Measurements from ENCODE around the gene TYW1B.
A peak's percentile ranks its signal among the peaks of the same experiment; 100 is the strongest.
"Not testable (repeated sequence)": the region's sequence is repeated elsewhere in the genome, so short reads cannot be mapped to it uniquely, and the experiment has no call there.

Gene TYW1B, protein sequence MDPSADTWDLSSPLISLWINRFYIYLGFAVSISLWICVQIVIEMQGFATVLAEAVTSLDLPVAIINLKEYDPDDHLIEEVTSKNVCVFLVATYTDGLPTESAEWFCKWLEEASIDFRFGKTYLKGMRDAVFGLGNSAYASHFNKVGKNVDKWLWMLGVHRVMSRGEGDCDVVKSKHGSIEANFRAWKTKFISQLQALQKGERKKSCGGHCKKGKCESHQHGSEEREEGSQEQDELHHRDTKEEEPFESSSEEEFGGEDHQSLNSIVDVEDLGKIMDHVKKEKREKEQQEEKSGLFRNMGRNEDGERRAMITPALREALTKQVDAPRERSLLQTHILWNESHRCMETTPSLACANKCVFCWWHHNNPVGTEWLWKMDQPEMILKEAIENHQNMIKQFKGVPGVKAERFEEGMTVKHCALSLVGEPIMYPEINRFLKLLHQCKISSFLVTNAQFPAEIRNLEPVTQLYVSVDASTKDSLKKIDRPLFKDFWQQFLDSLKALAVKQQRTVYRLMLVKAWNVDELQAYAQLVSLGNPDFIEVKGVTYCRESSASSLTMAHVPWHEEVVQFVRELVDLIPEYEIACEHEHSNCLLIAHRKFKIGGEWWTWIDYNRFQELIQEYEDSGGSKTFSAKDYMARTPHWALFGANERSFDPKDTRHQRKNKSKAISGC

DNA sequence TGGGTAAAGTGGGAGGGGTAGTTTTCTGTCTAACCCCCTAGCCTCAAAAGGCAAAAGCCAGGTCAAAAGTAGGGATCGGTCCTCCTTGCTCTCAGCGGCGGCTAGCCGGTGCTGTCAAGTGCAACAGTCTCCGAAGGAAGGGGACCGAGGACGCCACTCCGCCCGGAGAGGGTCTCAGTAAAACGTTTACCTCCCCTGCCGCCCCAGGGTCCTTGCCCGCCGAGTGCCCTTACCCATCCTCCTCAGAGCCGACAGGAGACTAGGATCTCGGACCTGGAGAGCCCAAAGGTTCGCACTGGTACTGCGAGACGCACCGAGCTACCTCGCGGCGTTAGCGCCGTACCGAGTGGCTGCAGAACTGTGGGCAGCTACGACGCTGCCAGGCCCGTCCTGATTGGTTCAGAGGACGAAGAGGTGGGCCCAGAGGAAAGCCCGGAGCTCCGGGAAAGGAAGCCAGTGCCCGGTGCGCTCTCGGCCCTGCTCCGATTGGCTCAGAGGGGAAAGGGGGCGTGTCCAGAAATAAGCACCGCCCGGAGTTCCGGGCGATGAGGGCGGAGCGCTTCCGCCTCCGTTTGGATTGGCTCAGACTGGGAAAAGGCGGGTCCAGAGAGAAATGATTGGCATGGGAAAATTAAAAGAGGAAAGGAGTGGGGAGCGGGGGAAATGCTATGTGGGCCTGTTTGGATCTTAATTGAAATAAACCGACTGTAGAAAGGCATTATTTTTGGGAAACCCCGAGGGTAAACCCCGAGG is at the start of gene TYW1B:
TYW1B (minus strand) TSS at position 362 of the 753 bp plus-strand sequence; CDS start at position 237, 125 bp downstream.
- peak; percentile 100 for DNase-seq (ENCODE audit: low read depth, low spot score)

- not testable (repeated sequence) for DNase-seq (ENCODE audit: low read depth, low spot score)
These were observed 39.6 kb upstream of the TYW1B start for GRCh38 chr7:72867591-72867990.

- DNase-seq (ENCODE audit: low read depth, low spot score) = not testable (repeated sequence)
These were observed 30.9 kb upstream of the TYW1B start for GRCh38 chr7:72858846-72859400.

GRCh38 chr7:72857925-72858324 is 29.9 kb upstream of the TYW1B start:
- DNase-seq (ENCODE audit: low read depth, low spot score) = not testable (repeated sequence)

- DNase-seq (ENCODE audit: low read depth, low spot score) = not testable (repeated sequence)
These were observed 27.3 kb upstream of the TYW1B start for GRCh38 chr7:72855261-72855660.

DNA sequence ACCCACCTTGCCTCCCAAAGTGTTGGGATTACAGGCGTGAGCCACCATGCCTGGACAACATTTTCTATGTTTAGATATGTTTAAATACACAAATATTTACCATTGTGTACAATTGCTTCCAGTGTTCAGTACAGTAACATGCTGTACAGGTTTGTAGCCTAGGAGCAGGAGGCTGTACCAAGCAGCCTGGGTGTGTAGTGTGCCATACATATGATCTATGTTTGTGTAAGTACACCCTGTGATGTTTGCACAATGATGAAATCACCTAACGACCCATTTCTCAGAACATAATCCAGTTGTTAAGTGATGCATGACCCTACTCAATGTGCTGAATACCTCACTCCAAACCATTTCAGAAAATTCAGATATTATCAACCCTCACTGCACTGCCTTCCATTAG is 24.9 kb upstream of the TYW1B start:
- DNase-seq (ENCODE audit: low read depth, low spot score) = not testable (repeated sequence)

GRCh38 chr7:72850746-72851145 is 22.7 kb upstream of the TYW1B start:
- DNase-seq (ENCODE audit: low read depth, low spot score) = not testable (repeated sequence)

GRCh38 chr7:72844146-72844545 is 16.1 kb upstream of the TYW1B start:
- not testable (repeated sequence) for DNase-seq (ENCODE audit: low read depth, low spot score)

DNA sequence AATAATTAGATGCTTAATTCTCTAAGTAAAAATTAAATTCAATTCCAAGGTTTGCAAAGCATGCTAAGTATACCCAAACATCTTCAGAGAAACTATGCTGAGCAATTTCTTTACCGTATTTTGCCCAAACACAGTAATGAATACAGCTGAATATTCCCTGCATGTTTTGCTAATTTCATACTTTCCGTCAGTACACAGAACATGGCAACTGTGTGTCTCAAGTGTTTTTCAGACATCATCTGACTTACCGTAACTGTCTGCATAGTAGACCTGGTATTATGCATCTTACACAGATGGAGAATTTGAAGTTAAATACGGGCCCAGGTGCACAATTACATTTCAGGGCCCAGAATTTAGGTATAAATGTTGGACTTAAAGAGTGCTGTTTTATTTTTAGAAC is 15.2 kb upstream of the TYW1B start:
- DNase-seq (ENCODE audit: low read depth, low spot score) = not testable (repeated sequence)

GRCh38 chr7:72840966-72841511 is 13.0 kb upstream of the TYW1B start:
- DNase-seq (ENCODE audit: low read depth, low spot score) = not testable (repeated sequence)

DNA sequence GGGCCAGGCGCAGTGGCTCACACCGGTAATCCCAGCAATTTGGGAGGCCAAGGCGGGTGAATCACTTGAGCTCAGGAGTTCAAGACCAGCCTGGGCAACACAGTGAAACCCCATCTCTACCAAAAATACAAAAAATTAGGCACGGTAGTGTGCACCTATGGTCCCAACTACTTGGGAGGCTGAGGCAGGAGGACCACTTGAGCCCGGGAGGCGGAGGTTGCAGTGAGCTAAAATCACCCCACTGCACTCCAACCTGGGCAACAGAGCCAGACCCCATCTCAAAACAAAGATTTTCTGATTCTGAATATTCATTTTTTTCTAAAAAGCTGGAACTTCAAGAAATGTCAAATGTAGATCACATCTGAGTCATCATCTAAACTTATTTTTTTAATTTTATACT is 10.3 kb upstream of the TYW1B start:
- not testable (repeated sequence) for DNase-seq (ENCODE audit: low read depth, low spot score)

DNA sequence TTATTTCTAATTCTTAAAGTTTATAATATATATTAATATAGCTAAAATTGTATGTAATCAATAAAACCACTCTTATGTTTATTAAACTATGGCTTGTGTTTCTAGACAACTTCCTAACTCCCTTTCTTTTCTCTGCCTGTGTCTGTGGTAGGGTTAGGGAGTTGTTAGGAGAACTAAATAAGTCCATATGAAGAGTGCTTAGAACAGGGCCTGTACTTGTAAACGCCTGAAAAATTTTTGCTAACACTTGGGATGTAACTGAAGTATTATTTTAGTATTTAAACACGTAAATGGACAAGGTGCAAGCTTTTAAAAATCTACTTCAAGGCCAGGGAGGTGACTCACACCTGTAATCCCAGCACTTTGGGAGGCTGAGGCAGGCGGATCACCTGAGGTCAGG is 9.3 kb upstream of the TYW1B start:
- not testable (repeated sequence) for DNase-seq (ENCODE audit: low read depth, low spot score)

GRCh38 chr7:72830567-72830966 is 2.6 kb upstream of the TYW1B start:
- DNase-seq (ENCODE audit: low read depth, low spot score) = not testable (repeated sequence)

GRCh38 chr7:72829687-72830354 is 1.8 kb upstream of the TYW1B start:
- peak; percentile 65 for DNase-seq (ENCODE audit: low read depth, low spot score)

GRCh38 chr7:72829291-72829686 is 1.3 kb upstream of the TYW1B start:
- peak; percentile 99 for DNase-seq (ENCODE audit: low read depth, low spot score)

DNA sequence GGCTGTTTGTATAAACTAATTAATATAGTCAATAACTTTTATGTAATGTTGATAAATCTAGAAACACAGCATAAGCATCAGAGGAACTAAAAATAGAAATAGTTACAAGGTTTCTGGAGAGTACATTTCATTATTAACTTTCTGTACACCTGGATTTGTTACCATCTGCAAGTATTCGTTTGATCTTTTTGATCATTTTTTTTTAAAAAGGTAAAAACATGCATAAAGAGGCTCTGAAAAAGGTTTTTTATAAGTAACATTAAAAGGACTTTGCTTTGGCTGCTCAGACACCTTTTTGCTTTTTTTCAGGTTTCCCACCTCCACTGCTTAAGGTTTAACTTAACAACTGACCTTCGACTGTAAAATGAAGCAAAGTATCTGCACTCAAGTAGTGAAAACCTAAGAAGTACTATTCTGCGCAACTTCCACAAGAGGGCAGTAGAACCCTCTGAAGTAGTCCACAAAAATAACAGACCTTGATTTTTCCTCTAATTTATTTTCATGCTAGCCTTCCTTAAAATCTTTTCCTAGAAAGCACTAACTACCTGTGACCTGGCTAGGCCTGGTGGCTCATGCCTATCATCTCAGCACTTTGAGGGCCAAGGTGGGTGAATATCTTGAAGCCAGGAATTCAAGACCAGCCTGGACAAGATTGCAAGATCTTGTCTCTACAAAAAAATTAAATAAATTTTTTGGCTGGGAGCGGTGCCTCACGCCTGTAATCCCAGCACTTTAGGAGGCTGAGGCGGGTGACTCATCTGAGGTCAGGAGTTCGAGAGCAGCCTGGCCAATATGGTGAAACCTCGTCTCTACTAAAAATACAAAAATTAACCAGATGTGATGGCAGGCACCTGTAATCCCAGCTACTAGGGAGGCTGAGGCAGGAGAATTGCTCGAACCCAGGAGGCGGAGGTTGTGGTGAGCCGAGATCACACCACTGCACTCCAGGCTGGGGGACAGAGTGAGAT is 4.0 kb downstream of the TYW1B start:
- not testable (repeated sequence) for DNase-seq (ENCODE audit: low read depth, low spot score)

DNA sequence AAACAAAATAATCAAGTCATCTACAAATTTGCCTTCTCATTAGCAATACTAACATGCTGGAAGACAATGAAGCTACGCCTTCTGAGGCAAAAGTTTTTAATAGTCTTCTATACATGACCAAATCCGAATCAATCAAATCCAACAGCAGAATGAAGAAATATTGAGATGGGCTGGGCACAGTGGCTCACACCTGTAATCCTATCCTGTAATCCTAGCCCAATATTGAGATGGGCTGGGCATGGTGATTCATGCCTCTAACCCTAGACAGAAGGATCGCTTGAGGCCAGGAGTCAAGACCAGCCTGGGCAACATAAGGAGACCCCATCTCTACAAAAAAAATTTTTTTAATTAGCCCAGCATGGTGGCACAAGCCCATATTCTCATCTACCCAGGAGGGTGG is 5.5 kb downstream of the TYW1B start:
- not testable (repeated sequence) for DNase-seq (ENCODE audit: low read depth, low spot score)

DNA sequence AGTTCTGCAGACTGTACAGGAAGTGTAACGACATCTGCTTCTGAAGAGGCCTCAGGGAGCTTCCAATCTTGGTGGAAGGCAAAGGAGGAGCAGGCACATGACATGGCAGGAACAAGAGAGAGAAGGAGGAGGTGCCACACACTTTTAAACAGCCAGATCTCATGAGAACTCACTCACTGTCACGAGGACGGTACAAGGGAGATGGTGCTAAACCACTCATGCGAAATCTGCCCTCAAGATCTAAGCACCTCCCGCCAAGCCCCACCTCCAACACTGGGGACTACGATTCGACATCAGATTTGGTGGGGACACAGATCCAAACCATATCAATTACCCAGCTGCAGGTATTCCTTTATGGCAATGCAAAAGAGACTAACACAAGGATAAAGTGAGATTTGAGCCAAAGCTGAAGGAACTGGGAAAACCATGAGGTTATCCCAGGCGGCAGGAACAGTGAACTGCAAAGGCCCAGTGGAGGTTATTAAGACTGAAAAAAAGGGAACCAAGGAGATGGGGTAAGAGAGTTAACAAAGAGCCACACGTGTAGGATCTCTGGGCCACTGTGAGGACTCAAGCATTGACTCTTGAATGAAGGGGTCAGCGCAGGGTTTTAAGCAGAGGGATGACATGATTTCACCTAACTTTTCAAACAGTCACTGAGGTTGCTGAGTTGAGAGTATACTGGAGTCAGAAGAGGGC is 9.2 kb downstream of the TYW1B start:
- DNase-seq (ENCODE audit: low read depth, low spot score) = not testable (repeated sequence)

DNA sequence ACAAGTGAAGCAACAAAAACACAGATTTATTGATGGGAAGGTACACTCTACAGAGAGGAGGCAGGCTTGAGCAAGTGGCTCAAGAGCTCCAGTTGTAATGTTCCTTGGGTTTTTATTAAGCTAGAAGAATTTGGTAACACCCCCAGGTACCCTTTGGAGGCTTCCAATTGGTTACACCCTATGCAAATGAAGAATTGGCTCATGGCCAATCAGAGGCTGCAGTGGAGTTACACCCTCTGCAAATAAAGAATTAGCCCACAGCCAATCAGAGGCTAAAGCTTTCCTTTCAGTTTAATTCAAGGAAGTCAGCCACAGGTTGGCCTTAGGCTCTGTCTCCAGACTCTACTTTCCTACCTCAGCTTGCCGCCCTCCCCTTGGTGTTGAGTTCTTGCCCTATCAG is 10.3 kb downstream of the TYW1B start:
- peak; percentile 18 for DNase-seq (ENCODE audit: low read depth, low spot score)

All from ELF-1 (cell line).